Osteoblast (primary cell): ENCODE measurements around the gene ZXDC. TPM values are rescaled to one million over a fixed set of nuclear protein-coding genes. Genes with fewer than 3 reads are reported as not detected.

ENCODE experiments used
- DNase-seq: peaks from one replicate; pipeline ENCODE4 v3.0.0; 2011; ENCODE audit warnings: low spot score, mixed read lengths; ENCODE audit not compliant: insufficient read length; ENCODE audit errors: missing footprints
- H2AFZ ChIP-seq: 2 replicates; pipeline ENCODE4 v1.6.0; 2011; ENCODE audit warnings: mild to moderate bottlenecking, low read length
- H3K27ac ChIP-seq: 2 replicates; pipeline ENCODE4 v1.5.1; 2011; ENCODE audit warnings: mild to moderate bottlenecking, low read depth, low read length, moderate library complexity
- H3K27me3 ChIP-seq: 2 replicates; pipeline ENCODE4 v1.6.0; 2012; ENCODE audit warnings: mild to moderate bottlenecking, control low read depth, inconsistent platforms, low read length, moderate library complexity; ENCODE audit not compliant: insufficient read depth
- H3K36me3 ChIP-seq: 2 replicates; pipeline ENCODE4 v1.5.1; 2011; ENCODE audit warnings: mild to moderate bottlenecking, low read length, control low read depth, moderate library complexity; ENCODE audit not compliant: insufficient read depth
- H3K4me1 ChIP-seq: 2 replicates; pipeline ENCODE4 v1.5.1; 2011; ENCODE audit warnings: mild to moderate bottlenecking, low read length, control low read depth, moderate library complexity; ENCODE audit not compliant: insufficient read depth
- H3K4me2 ChIP-seq: 2 replicates; pipeline ENCODE4 v1.6.0; 2011; ENCODE audit warnings: mild to moderate bottlenecking, low read length; ENCODE audit not compliant: insufficient read depth
- H3K4me3 ChIP-seq: fragments of 200-600 bp; sonication (generic); 3 replicates; pipeline ENCODE4 v1.5.1; 2012; ENCODE audit warnings: mild to moderate bottlenecking, low read length, inconsistent platforms; ENCODE audit not compliant: insufficient read depth
- H3K79me2 ChIP-seq: 2 replicates; pipeline ENCODE4 v1.6.0; 2012; ENCODE audit warnings: mild to moderate bottlenecking, low read length, control low read depth, inconsistent platforms; ENCODE audit not compliant: insufficient read depth
- H3K9me3 ChIP-seq: 2 replicates; pipeline ENCODE4 v1.5.1; 2011; ENCODE audit warnings: low read depth, low read length, control low read depth
- H4K20me1 ChIP-seq: 2 replicates; pipeline ENCODE4 v1.6.0; 2012; ENCODE audit warnings: mild to moderate bottlenecking, low read length, control low read depth; ENCODE audit not compliant: insufficient read depth
- CTCF ChIP-seq: IDR thresholded peaks from 2 replicates; pipeline ENCODE4 v1.5.1; 2011; ENCODE audit warnings: mild to moderate bottlenecking, low read depth, low read length, moderate library complexity; ENCODE audit errors: extremely low read depth
- total RNA-seq: library from RNA; depleted of rRNA; stranded (reverse); fragments of >200 nt; gene quantifications from 2 replicates; pipeline ENCODE4 v1.2.3, GENCODE V29; 2012

The ZXDC gene
- total RNA-seq, 1 donor = 27.1 TPM

DNA sequence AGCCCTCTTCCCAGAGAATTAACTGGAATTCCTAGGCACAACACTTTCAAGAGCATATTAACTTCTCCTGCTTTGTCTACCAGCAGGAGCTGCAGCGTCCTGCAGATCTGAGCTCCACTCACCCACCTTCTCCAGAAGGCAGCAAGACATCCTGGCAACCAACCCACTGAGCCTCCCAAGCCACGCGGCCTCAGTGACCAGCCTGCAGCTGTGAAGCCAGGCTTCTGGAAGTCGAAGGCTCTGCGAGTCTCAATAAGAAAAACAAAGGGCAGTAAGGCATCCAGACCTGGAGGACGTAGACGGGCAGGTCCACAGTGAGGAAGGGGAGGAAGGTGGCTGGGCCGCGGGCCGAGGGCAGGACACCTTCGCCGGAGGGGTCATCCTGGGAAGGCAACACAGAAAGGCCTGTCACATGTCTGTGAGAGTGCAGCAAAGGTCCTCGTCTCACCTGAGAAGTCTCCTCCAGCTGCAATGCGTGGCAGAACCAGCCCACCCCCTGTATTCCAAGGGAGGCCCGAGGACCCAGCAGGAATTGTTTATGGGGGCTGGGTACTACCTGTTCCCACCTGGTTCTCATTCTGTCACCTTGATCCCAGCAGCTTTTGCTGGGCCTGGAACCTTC, 36.2 kb downstream of the ZXDC start:
- DNase-seq = no peak
- H3K36me3 ChIP-seq = peaks cover 19% of the 10 kb centered on the region
- no peak overlapping the region for H3K4me2 ChIP-seq
- no peaks in the 10 kb centered on the region for H3K4me1 ChIP-seq
- H2AFZ ChIP-seq = no peak overlapping the region
- H3K9me3 ChIP-seq = no peaks in the 10 kb centered on the region
- H3K79me2 ChIP-seq = no peaks in the 10 kb centered on the region
- H4K20me1 ChIP-seq = peaks cover 3% of the 10 kb centered on the region
- H3K4me3 ChIP-seq = no peak overlapping the region
- H3K27me3 ChIP-seq = no peaks in the 10 kb centered on the region
- no peak for TF ChIP-seq CTCF
- no peak overlapping the region for H3K27ac ChIP-seq

DNA sequence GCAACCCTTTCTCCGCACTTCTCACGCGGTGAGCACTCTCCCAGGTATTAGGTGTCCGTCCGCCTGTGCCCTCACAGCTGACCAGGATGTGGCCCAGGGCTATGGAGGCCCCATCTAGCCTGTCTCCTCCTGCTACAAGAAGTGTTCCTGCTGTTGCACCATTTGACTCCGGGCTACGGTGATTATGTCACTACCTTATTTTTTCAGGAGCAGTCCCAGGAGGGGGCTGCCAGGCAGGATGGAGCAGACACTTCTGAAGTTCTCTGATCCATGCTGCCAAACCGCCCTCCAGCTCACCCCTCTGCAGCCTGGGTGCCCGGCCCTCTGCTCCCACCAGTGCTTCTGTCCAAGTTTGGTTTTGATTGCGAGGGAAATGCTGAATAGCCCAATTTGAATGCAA, 36.9 kb downstream of the ZXDC start:
- Histone ChIP-seq H3K9me3 (no peaks in the 10 kb centered on the region), H3K4me2 (no peak overlapping the region), H3K36me3 (peaks cover 19% of the 10 kb centered on the region), H2AFZ (no peak overlapping the region), H3K4me3 (no peak overlapping the region), H3K79me2 (no peaks in the 10 kb centered on the region), H3K27me3 (no peaks in the 10 kb centered on the region), H4K20me1 (peaks cover 3% of the 10 kb centered on the region), H3K4me1 (no peaks in the 10 kb centered on the region), H3K27ac (no peak overlapping the region)
- TF ChIP-seq CTCF = no peak
- no peak for DNase-seq

GRCh38 chr3:126438186-126438585, 37.5 kb downstream of the ZXDC start:
- H2AFZ ChIP-seq = no peak overlapping the region
- H3K27ac ChIP-seq = no peak overlapping the region
- no peak overlapping the region for H3K4me2 ChIP-seq
- no peaks in the 10 kb centered on the region for H3K27me3 ChIP-seq
- DNase-seq = no peak
- H3K36me3 ChIP-seq = peaks cover 19% of the 10 kb centered on the region
- no peaks in the 10 kb centered on the region for H3K79me2 ChIP-seq
- H3K4me3 ChIP-seq = no peak overlapping the region
- no peaks in the 10 kb centered on the region for H3K4me1 ChIP-seq
- H4K20me1 ChIP-seq = peaks cover 3% of the 10 kb centered on the region
- TF ChIP-seq CTCF = no peak
- H3K9me3 ChIP-seq = no peaks in the 10 kb centered on the region

- Histone ChIP-seq H3K27me3 (no peaks in the 10 kb centered on the region), H3K4me2 (no peak overlapping the region), H3K36me3 (peaks cover 19% of the 10 kb centered on the region), H3K79me2 (no peaks in the 10 kb centered on the region), H3K4me1 (no peaks in the 10 kb centered on the region), H3K4me3 (no peak overlapping the region), H4K20me1 (no peaks in the 10 kb centered on the region), H3K27ac (no peak overlapping the region), H2AFZ (no peak overlapping the region), H3K9me3 (no peaks in the 10 kb centered on the region)
- DNase-seq = no peak
- no peak for TF ChIP-seq CTCF
Measured at GRCh38 chr3:126436826-126437717, 38.6 kb downstream of the ZXDC start.
